K562 (cell line): ENCODE measurements around the gene PTCD3. TPM values are rescaled to one million over a fixed set of nuclear protein-coding genes. Genes with fewer than 3 reads are reported as not detected.

ENCODE experiments used
- ELF1 ChIP-seq: fragments of 200-800 bp; sonication (Bioruptor generic); IDR thresholded peaks from 2 replicates; pipeline ENCODE4 v1.6.1; 2016; ENCODE audit warnings: missing genetic modification characterization, missing compliant biosample characterization
- GATA2 ChIP-seq: sonication (generic); formaldehyde crosslinking; IDR thresholded peaks from 2 replicates; pipeline ENCODE4 v1.4.0; 2020; ENCODE audit warnings: mild to moderate bottlenecking, missing genetic modification reagents
- MGA ChIP-seq: fragments of 450-650 bp; IDR thresholded peaks from 2 replicates; pipeline ENCODE4 v1.6.1; 2016; ENCODE audit warnings: mild to moderate bottlenecking, moderate library complexity
- NR2F6 ChIP-seq: fragments of 450-650 bp; formaldehyde crosslinking; IDR thresholded peaks from 2 replicates; pipeline ENCODE4 v1.4.0; 2020; ENCODE audit warnings: mild to moderate bottlenecking
- PHF20 ChIP-seq: fragments of 450-650 bp; IDR thresholded peaks from 2 replicates; pipeline ENCODE4 v1.6.1; 2018; ENCODE audit not compliant: partially characterized antibody
- PHF8 ChIP-seq: fragments of 200-600 bp; sonication (generic); IDR thresholded peaks from 2 replicates; pipeline ENCODE4 v1.6.1; 2012; ENCODE audit warnings: mixed run types, mild to moderate bottlenecking, inconsistent platforms, low read length, moderate library complexity, borderline replicate concordance
- PML ChIP-seq: IDR thresholded peaks from 2 replicates; pipeline ENCODE4 v1.6.1; 2012; ENCODE audit warnings: low read length, inconsistent platforms
- SMARCC2 ChIP-seq: fragments of 450-650 bp; IDR thresholded peaks from 2 replicates; pipeline ENCODE4 v1.6.1; 2017; ENCODE audit warnings: antibody characterized with exemption, moderate library complexity, mild to moderate bottlenecking, low read depth
- STAT6 ChIP-seq: sonication (generic); formaldehyde crosslinking; IDR thresholded peaks from 2 replicates; pipeline ENCODE4 v1.8.1; 2023; ENCODE audit warnings: mild to moderate bottlenecking, missing genetic modification reagents
- TRIM24 ChIP-seq, 2 experiments: fragments of 450-650 bp; IDR thresholded peaks; 2 replicates each; pipeline ENCODE4 v1.6.1; 2016
- ZNF280A ChIP-seq: fragments of 450-650 bp; IDR thresholded peaks from 2 replicates; pipeline ENCODE4 v1.6.1; 2018; ENCODE audit warnings: mild to moderate bottlenecking, low read depth; ENCODE audit not compliant: partially characterized antibody
- polyA plus RNA-seq, 8 experiments: library from polyadenylated mRNA; depleted of rRNA in 4 of 8; stranded (reverse) in 5 of 8; unstranded in 3 of 8; fragments of >200 nt; fragmentation: Nextera tagmentation in 2 of 8; fragmentation: Illumina TruSeq in 1 of 8; extraction: Ambion mirVana in 2 of 8; extraction: Trizol in 1 of 8; gene quantifications; 2 replicates each; pipeline versions ENCODE4 v1.2.1 to v1.2.3, GENCODE V29; 2011 to 2014; ENCODE audit warnings: inconsistent platforms in 1 of 8, missing spikeins in 1 of 8
- total RNA-seq, 7 experiments: library from RNA; depleted of rRNA in 6 of 7; stranded (reverse); fragments of >200 nt in 6 of 7; fragmentation: Illumina TruSeq in 2 of 7; extraction: Trizol in 2 of 7; gene quantifications; 2 replicates each; pipeline versions ENCODE4 v1.2.1 to v1.2.3, GENCODE V29; 2011 to 2021; ENCODE audit warnings: low replicate concordance in 1 of 7

The PTCD3 gene
- total and polyA plus RNA-seq, 9 of the 15 experiments (the other 6 are each of a cell fraction or from before 2014, with no cell fraction given), result 65.2 to 241 (median 172) TPM

- TF ChIP-seq MGA, result no peak; the same call in 1 of the 2 replicates
- no peak for TF ChIP-seq TRIM24 (IDR thresholded peaks at IDR 0.05)
- peak; percentile 80 for TF ChIP-seq PML
- TF ChIP-seq ELF1 (tag), result peak; percentile 71; the same call in 1 of the 2 replicates
- no peak for TF ChIP-seq ZNF280A
- TF ChIP-seq SMARCC2, result no peak
- TF ChIP-seq GATA2 (CRISPR knock-in tag), result no peak
- peak; percentile 94 for TF ChIP-seq PHF8
- TF ChIP-seq NR2F6 (CRISPR knock-in tag), result no peak
- TF ChIP-seq PHF20, result peak; percentile 75
- TF ChIP-seq STAT6 (CRISPR knock-in tag), result 0 out of 2 replicates have a peak, but pooled peaks have one; percentile 26
Observed at GRCh38 chr2:86105969-86106945, at the start of gene PTCD3 (continued).
